ENCODE results near the gene HOXD8. TPM values are rescaled to one million over a fixed set of nuclear protein-coding genes. Genes with fewer than 3 reads are reported as not detected.
A peak's percentile ranks its signal among the peaks of the same experiment; 100 is the strongest.

The HOXD8 gene
- total RNA-seq, 3 donors from 2014 or later, result 4.9 to 13.8 (median 5.6) TPM

DNA sequence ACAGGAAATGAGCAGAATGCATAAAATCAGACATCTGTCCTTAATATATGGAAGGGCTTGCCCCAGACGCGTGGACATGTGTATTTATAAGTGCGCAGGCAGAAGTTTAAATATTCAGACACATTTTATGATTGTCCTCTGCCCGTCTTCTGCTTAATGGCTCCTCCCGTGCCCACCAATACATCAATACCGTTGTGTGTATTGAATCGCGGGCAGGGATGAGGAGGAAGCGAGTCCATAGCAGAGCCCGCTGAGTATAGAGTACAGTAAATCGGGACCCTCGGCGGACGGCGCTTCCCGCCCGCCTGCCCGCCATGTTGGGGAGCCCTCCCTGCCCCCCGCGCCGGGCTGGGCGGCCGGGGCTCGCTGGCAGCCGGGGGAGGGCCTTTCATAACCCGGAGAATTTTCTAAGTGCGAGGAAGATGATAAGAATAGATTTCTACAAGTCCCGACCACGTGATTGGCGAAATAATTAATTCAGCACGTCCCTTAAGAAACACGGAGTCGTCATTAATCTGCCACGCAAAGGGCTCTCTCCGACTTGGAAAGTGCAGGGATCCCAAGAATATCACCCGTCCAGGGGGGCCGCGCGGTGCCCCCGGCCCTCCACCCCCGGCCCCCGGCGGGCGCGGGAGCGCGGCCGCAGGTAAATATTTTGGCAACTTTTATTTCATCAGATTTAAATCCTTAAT, 27.4 kb downstream of the HOXD8 start, which contains the start of gene HOXD3:
TSS of gene HOXD3 (plus strand) at position 501 of the 692 bp plus-strand sequence. CDS start 11,808 bp downstream, outside the sequence.
- TF ChIP-seq, protein P1, sequence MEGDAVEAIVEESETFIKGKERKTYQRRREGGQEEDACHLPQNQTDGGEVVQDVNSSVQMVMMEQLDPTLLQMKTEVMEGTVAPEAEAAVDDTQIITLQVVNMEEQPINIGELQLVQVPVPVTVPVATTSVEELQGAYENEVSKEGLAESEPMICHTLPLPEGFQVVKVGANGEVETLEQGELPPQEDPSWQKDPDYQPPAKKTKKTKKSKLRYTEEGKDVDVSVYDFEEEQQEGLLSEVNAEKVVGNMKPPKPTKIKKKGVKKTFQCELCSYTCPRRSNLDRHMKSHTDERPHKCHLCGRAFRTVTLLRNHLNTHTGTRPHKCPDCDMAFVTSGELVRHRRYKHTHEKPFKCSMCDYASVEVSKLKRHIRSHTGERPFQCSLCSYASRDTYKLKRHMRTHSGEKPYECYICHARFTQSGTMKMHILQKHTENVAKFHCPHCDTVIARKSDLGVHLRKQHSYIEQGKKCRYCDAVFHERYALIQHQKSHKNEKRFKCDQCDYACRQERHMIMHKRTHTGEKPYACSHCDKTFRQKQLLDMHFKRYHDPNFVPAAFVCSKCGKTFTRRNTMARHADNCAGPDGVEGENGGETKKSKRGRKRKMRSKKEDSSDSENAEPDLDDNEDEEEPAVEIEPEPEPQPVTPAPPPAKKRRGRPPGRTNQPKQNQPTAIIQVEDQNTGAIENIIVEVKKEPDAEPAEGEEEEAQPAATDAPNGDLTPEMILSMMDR (IDR thresholded peaks at IDR 0.05), result no peak
- H3K4me3 ChIP-seq, result no peak within 1 kb of the TSS
- peaks cover 15% of the 10 kb centered on the region for H3K4me1 ChIP-seq (ENCODE audit: low read depth)
- H3K36me3 ChIP-seq (ENCODE audit: low read depth), result no peaks in the 10 kb centered on the region
- DNase-seq (no peak), ATAC-seq (no peak)
- intact Hi-C loops (cut with DNase I, micrococcal nuclease), result no loop called here
- no peaks in the 10 kb centered on the region for H3K9me3 ChIP-seq

DNA sequence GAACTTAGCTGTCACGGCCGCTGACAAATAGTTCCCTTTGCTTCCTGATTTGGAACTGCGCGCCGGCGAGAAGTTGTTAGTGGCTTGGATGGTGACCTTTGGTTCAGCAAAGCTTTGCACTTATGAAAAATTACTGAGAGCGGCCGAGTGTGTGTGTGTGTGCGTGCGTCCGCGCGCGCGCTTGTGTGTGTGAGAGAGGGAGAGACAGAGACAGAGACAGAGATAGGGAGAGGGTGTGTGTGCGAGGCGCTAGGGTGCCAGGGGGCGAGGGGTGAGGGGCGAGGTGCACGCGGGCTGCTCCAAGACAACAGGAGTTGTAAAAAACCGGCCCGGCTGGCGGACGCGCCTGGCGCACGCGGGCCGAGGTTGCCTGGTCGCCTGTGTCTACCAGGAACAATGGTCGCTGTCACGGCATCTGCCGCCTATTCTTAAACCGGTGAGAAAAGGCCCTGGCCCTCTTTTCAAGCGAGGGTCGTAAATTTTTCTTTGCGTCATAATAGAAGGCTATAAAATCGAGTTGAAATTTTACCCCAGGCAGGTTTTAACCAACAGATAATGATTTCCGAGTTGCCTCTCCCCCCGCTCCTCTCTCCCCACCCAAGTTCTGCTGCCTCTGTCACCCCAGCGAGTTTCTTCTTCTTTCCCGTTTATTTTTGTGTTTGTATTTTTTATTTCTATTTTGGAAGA, 28.1 kb downstream of the HOXD8 start:
- intact Hi-C loops (cut with DNase I, micrococcal nuclease), result no loop called here
- H3K36me3 ChIP-seq (ENCODE audit: low read depth), result no peaks in the 10 kb centered on the region
- ATAC-seq (peak; percentile 79), DNase-seq (peak in 2 of 3 donors; percentile 71 to 77)
- no peaks in the 10 kb centered on the region for H3K9me3 ChIP-seq
- TF ChIP-seq, protein P1 (IDR thresholded peaks at IDR 0.05), result no peak
- no peak overlapping the region for H3K4me3 ChIP-seq
- peaks cover 15% of the 10 kb centered on the region for H3K4me1 ChIP-seq (ENCODE audit: low read depth)

DNA sequence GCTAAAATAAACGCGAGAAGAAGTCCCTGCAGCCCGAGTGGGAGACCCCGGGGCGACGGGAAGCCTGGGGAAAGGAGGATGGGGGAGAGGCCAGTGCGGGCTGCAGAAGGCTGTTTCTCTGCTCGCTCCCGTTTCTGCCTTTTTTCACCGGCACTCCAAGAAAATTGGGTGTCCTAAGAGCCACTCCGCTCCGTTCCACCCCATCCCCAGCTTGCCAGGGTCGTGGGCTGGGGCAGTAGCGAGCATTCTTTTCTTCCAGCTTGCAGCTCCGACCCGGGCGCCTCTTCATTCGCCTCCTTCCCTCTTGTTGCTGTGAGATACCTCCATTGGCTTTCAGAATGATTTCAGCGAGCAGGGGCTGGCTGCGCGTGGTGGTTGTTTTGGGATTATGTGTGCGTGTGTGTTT, 28.7 kb downstream of the HOXD8 start:
- Histone ChIP-seq H3K4me1 (ENCODE audit: low read depth) (peaks cover 15% of the 10 kb centered on the region), H3K9me3 (no peaks in the 10 kb centered on the region), H3K4me3 (no peak overlapping the region), H3K36me3 (ENCODE audit: low read depth) (no peaks in the 10 kb centered on the region)
- intact Hi-C loops (cut with DNase I, micrococcal nuclease), result no loop called here
- ATAC-seq (peak; percentile 4), DNase-seq (no peak)
- TF ChIP-seq, protein P1 (IDR thresholded peaks at IDR 0.05), result no peak

DNA sequence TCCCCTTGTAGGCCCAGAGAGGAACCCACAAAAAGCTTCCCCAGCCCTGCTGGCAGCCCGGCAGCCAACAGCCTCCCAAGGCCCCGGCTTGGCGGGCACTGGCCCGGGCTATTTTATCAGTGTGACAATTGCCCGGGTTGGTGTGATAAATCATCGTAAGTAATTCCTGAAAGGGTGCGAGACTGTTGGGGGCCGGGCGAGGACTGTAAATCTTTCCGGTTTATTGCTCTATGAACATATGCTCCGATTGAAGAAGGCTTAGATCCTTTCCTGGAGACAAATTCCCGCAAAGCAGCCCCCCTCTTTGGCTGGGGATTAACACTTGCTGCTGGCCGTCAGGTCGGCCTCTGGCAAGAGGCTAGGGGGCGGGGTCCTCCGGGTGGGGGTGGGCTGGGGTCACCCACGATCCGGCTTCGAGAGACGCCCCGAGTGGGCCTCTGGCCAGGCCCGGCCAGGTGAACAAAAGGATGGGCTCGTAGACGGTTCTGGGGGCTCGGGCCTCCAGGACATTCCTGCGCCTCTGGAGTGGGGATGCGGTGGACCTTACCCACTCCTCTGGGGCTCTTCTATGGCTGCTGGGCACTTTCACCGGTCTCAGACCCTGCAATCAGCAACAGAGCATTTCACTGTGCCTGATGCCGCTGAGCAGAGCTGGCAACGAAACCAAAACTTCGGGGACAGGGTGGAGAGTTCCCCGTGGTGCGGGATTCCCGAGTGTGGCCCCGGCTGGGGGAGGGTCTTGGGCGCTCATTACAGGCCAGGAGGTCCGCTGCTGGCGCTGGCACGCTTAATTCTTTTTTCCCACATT, 29.6 kb downstream of the HOXD8 start:
- no peak overlapping the region for H3K4me3 ChIP-seq
- H3K4me1 ChIP-seq (ENCODE audit: low read depth), result peaks cover 15% of the 10 kb centered on the region
- no peak for DNase-seq
- intact Hi-C loops (cut with DNase I, micrococcal nuclease), result no loop called here
- ATAC-seq, result peak; percentile 68
- TF ChIP-seq, protein P1 (IDR thresholded peaks at IDR 0.05), result no peak
- H3K9me3 ChIP-seq, result no peaks in the 10 kb centered on the region
- no peaks in the 10 kb centered on the region for H3K36me3 ChIP-seq (ENCODE audit: low read depth)

DNA sequence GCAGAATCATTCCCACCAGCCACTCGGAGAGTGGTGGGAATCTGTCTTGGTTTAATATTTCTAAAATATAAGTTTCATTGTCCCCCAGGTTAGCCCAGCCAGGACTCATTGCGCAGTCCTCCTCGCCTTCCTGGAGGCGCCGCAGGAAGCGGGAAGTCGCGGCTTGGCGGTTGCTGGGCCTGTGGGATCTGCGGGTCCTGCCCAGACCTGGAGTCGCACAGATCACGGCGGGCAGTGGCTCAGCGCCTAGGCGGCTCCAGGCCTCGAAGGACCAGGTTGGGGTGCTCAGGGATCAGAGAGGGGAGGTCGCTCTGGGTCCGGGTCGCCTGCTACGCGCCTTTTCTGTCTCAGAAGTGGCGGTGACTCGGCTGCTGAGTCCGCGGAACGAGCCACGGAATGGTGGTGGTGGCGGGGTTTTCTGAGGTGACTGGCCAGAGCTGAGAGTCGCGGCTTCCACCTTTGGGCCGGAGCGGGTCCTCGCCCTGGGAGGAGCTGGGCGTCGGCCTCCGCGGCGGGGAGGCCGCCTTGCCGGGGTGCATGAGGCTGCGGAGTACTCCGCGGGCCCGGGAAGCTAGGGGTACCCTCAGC, 30.3 kb downstream of the HOXD8 start:
- TF ChIP-seq, protein P1 (IDR thresholded peaks at IDR 0.05), result no peak
- H3K4me1 ChIP-seq (ENCODE audit: low read depth), result peaks cover 15% of the 10 kb centered on the region
- no peak overlapping the region for H3K4me3 ChIP-seq
- H3K36me3 ChIP-seq (ENCODE audit: low read depth), result no peaks in the 10 kb centered on the region
- DNase-seq (no peak), ATAC-seq (no peak)
- no peaks in the 10 kb centered on the region for H3K9me3 ChIP-seq
- intact Hi-C loops (cut with DNase I, micrococcal nuclease), result no loop called here

Data from mucosa of descending colon (tissue), 3 donors.